ENCODE measurements around the gene C19orf25. TPM values are rescaled to one million over a fixed set of nuclear protein-coding genes. Genes with fewer than 3 reads are reported as not detected.

C19orf25 gene
- total RNA-seq, 2 experiments from 2014 or later = 24.4 to 26.9 TPM

DNA sequence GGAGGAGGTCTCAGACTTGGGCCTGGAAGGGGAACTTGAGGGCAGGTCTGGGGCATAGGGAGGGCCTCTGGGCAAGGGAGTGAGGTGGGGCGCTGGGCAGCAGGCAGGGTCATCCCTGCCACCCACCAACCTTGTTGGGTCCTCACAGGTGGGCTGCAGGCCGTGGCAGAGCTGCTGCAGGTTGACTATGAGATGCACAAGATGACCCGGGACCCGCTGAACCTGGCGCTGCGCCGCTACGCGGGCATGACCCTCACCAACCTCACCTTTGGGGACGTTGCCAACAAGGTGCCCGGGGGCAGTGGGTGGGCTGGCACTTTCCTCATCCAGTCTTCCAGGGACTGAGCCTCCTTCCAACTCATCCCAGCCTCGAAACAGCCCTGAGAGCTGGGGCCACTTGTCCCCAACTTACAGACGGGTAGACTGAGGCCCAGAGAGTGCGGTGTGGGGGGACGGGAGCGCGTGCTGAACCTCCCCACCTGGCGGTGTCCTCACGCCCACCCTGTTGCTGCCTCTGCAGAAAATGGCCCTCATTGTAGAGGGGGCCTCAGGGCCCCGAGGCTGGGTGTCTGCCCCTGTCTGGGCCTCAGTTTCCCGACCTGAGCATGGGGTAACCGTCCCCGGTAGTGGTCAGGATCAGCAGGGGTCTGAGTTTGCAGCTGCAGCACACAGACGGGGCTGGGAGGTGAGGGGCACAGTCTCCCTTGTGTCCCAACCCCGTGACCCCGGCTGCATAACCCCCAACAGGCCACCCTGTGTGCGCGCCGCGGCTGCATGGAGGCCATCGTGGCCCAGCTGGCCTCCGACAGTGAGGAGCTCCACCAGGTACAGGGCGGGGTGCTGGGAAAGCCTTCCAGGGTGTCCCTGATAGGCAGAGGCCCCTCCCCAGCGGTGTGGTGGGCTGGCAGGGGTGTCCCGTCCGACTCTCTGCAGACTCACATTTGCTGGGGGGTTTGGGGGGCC lies 18.7 kb downstream of the C19orf25 start:
- CTCF ChIA-PET = interaction anchor here (1.0 kb wide), 1 partner anchor 16 kb away, joined by 3 read pairs; no protein-coding TSS in a partner anchor
- Mint-ChIP-seq H3K4me1 (ENCODE audit: low read depth) (peaks cover 16% of the 10 kb centered on the region), H3K27ac (no peak overlapping the region), H3K36me3 (no peaks in the 10 kb centered on the region), H3K4me3 (no peak overlapping the region), H3K27me3 (peaks cover 23% of the 10 kb centered on the region), H3K9me3 (no peaks in the 10 kb centered on the region)
- no peak for DNase-seq
- POLR2A ChIA-PET = no interaction called here
- intact Hi-C loops (cut with micrococcal nuclease) = no loop called here

DNA sequence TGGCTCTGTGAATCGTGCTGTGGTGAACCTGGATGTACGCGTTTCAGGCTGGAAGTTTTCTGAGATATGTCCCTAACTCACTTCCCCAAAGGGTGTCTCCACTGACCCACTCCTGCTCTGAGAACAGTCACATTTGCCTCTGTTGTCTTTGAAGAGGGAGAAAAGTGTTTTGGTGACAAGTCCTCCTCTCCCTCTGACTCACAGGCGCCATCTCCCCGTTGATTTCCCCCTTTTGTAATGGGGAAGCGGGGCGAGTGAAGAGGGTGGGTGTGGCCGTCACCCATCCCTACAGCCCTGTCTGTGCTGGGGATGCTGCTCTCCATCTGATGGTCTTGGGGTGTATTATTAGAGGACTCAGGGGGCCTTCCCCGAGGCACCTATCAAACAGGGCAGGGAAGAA lies 19.5 kb downstream of the C19orf25 start:
- intact Hi-C loops (cut with micrococcal nuclease) = loop anchor here (5.0 to 10.0 kb wide), 2 partner anchors 33 to 305 kb away; partner anchors contain the start of genes PCSK4 and REEP6
- CTCF ChIA-PET = interaction anchor here (1.4 kb wide), 1 partner anchor 8 kb away, joined by 3 read pairs; no protein-coding TSS in a partner anchor
- POLR2A ChIA-PET = no interaction called here

DNA sequence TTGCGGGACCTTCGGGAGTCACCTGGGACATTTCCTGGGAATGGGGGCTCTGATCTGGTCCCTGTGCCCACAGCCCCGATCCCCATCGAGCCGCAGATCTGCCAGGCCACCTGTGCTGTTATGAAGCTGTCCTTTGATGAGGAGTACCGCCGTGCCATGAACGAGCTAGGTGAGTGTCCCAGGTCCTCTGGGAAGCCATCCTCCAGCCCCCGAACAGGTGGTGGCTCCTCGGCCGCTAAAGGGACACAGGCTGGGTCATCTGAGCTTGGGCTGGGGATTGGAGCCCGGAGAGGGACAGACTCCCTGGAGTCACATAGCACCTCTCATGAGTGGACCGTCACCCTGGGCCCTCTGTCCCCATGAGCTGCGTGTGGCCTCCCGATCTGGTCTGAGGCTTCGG lies 21.1 kb downstream of the C19orf25 start:
- POLR2A ChIA-PET = no interaction called here
- Mint-ChIP-seq H3K4me3 (no peak overlapping the region), H3K27me3 (peaks cover 33% of the 10 kb centered on the region), H3K9me3 (no peaks in the 10 kb centered on the region), H3K4me1 (ENCODE audit: low read depth) (peaks cover 23% of the 10 kb centered on the region), H3K27ac (no peak overlapping the region), H3K36me3 (no peaks in the 10 kb centered on the region)
- CTCF ChIA-PET = interaction anchor here (1.4 to 1.5 kb wide), 2 partner anchors 10 to 13 kb away, joined by 3 to 9 read pairs; no protein-coding TSS in a partner anchor
- intact Hi-C loops (cut with micrococcal nuclease) = loop anchor here (5.0 to 10.0 kb wide), 2 partner anchors 34 to 307 kb away; partner anchors contain the start of genes PCSK4 and REEP6
- no peak for DNase-seq

More for the DNA sequence above, 19.5 kb downstream of the C19orf25 start:
- no peak overlapping the region for H3K27ac Mint-ChIP-seq
- H3K27me3 Mint-ChIP-seq = peaks cover 27% of the 10 kb centered on the region
- H3K36me3 Mint-ChIP-seq = no peaks in the 10 kb centered on the region
- H3K9me3 Mint-ChIP-seq = no peaks in the 10 kb centered on the region
- peaks cover 20% of the 10 kb centered on the region for H3K4me1 Mint-ChIP-seq (ENCODE audit: low read depth)
- H3K4me3 Mint-ChIP-seq = no peak overlapping the region
- no peak for DNase-seq

DNA sequence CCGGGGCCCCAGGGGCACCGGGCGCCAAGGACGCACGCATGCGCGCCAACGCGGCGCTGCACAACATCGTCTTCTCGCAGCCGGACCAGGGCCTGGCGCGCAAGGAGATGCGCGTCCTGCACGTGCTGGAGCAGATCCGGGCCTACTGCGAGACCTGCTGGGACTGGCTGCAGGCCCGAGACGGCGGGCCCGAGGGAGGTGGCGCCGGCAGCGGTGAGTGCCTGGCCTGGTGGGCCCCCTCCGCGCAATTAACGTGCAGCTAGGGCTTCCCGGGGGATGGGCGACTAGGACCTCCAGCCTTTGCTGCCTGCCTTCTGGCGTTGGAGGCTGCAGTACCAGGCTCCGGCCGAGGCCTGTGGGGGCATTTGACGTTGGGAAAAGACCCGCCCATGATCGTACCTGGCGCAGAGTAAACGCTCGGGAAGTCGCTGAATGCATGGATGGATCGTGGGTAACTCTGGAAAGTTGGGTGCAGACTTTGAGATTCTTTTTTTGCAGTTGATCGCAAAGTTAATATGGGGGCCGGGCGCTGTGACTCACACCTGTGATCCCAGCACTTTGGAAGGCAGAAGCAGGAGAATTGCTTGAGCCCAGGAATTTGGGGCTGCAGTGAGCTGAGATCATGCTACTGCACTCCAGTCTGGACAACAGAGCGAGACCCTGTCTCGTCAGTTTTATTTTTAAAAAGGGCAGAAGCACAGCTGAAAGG lies 21.8 kb downstream of the C19orf25 start:
- Mint-ChIP-seq H3K36me3 (no peaks in the 10 kb centered on the region), H3K9me3 (no peaks in the 10 kb centered on the region), H3K4me3 (no peak overlapping the region), H3K27ac (no peak overlapping the region), H3K4me1 (ENCODE audit: low read depth) (peaks cover 23% of the 10 kb centered on the region), H3K27me3 (peaks cover 40% of the 10 kb centered on the region)
- ChIA-PET POLR2A (no interaction called here), CTCF (interaction anchor here (1.5 kb wide), 1 partner anchor 13 kb away, joined by 9 read pairs; no protein-coding TSS in a partner anchor)
- DNase-seq = no peak
- intact Hi-C loops (cut with micrococcal nuclease) = loop anchor here (5.0 to 10.0 kb wide), 2 partner anchors 35 to 308 kb away; partner anchors contain the start of genes PCSK4 and REEP6

DNA sequence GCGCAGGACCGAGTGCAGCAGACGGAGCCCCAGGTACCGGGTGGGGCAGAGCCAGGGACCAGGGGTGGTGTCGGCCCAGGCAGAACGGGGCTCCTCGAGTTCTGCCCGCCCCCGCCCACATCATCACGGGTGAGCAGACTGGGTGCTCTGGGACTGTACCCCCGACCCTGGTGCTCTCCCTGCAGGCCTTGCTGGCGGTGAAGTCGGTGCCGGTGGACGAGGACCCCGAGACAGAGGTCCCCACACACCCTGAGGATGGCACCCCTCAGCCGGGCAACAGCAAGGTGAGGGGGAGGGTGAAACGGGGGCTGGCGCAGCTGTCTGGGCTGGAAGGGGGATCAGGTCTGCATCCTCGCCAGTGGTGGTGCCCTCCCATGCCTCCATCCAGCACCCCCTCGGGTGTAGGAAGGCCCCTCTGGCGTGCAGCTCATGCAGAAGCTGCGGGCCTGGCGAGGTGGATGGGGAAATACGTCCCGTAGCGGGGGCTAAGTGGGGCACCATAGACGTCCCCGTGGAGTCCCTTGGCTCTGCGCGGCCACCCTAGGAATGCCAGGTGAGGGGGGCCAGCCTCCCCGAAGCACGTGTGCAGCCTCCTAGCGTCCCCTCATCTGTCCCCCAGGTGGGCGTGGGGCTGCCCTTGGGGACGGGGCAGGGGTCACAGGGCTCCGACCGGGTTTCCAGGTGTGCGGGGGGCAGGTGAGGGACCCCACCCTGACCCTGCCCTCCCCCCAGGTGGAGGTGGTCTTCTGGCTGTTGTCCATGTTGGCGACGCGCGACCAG lies 22.7 kb downstream of the C19orf25 start:
- Mint-ChIP-seq H3K36me3 (no peaks in the 10 kb centered on the region), H3K4me1 (ENCODE audit: low read depth) (peaks cover 23% of the 10 kb centered on the region), H3K27me3 (peaks cover 46% of the 10 kb centered on the region), H3K27ac (no peak overlapping the region), H3K4me3 (no peak overlapping the region), H3K9me3 (no peaks in the 10 kb centered on the region)
- intact Hi-C loops (cut with micrococcal nuclease) = loop anchor here (5.0 to 10.0 kb wide), 2 partner anchors 36 to 308 kb away; partner anchors contain the start of genes PCSK4 and REEP6
- POLR2A ChIA-PET = interaction anchor here (1.7 kb wide), 1 partner anchor 16 kb away, joined by 7 read pairs; no protein-coding TSS in a partner anchor
- DNase-seq = no peak
- CTCF ChIA-PET = interaction anchor here (0.6 to 1.2 kb wide), 3 partner anchors 11 to 370 kb away, joined by 3 to 7 read pairs (median 3); no protein-coding TSS in a partner anchor

DNA sequence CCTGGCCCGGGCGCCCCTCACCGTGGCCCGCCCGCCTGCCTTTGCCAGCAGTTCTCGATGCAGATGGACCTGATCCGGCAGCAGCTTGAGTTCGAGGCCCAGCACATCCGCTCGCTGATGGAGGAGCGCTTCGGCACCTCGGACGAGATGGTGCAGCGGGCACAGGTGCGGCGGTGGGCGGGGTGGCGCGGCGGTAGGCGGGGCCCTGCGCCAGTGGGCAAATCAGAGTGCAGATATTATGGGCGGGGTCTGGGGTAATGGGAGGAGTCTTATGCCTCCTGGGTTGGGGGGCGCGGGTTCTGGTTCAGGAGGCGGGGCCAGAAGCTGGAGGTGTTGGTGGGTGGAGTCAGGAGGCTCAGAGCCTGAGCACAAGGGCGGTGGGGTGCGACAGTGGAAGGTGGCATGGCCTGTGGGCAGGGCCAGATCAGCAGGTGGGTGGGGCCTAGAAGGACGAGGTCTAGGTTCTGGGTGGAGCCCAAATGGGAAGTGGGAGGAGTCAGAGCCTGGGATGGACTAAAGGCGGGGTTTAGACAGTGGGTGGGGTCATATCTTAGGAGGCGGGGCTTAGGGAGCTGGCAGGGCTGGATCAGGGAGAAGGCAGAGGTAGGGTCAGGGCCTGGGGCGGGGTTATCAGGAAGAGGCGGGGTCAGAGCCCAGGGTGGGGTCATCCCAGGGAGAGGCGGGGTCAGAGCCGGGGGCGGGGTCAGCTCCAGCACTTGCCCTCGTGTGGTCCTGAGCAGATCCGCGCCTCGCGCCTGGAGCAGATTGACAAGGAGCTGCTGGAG lies 23.5 kb downstream of the C19orf25 start:
- no peaks in the 10 kb centered on the region for H3K36me3 Mint-ChIP-seq
- peak; percentile 79 for DNase-seq
- H3K4me3 Mint-ChIP-seq = no peak overlapping the region
- H3K9me3 Mint-ChIP-seq = no peaks in the 10 kb centered on the region
- H3K27ac Mint-ChIP-seq = peak overlapping the region; percentile 8
- POLR2A ChIA-PET = interaction anchor here (1.7 kb wide), 1 partner anchor 16 kb away, joined by 7 read pairs; no protein-coding TSS in a partner anchor
- intact Hi-C loops (cut with micrococcal nuclease) = loop anchor here (5.0 to 10.0 kb wide), 2 partner anchors 37 to 309 kb away; partner anchors contain the start of genes PCSK4 and REEP6
- CTCF ChIA-PET = interaction anchor here (0.6 to 2.4 kb wide), 6 partner anchors 10 to 555 kb away, joined by 3 to 14 read pairs (median 3); no protein-coding TSS in a partner anchor
- H3K27me3 Mint-ChIP-seq = peaks cover 54% of the 10 kb centered on the region
- H3K4me1 Mint-ChIP-seq (ENCODE audit: low read depth) = peaks cover 25% of the 10 kb centered on the region

DNA sequence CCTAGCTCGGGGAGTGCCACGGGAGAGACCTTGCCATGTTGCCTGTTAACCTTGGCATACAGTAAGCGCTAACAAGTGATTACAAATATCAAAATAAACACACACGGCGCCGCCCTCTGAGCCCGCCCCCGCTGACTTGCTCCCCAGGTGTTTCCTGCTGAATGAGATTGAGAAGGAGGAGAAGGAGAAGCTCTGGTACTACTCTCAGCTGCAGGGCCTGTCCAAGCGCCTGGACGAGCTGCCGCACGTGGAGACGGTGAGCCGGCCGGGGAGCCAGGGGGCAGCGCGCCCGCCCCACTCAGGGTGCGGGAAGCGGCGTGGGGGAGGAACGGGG lies 24.0 kb downstream of the C19orf25 start:
- peaks cover 25% of the 10 kb centered on the region for H3K4me1 Mint-ChIP-seq (ENCODE audit: low read depth)
- H3K36me3 Mint-ChIP-seq = no peaks in the 10 kb centered on the region
- DNase-seq = no peak
- H3K9me3 Mint-ChIP-seq = no peaks in the 10 kb centered on the region
- intact Hi-C loops (cut with micrococcal nuclease) = loop anchor here (5.0 to 10.0 kb wide), 2 partner anchors 37 to 310 kb away; partner anchors contain the start of genes PCSK4 and REEP6
- H3K27ac Mint-ChIP-seq = no peak overlapping the region
- POLR2A ChIA-PET = interaction anchor here (1.7 kb wide), 1 partner anchor 17 kb away, joined by 7 read pairs; no protein-coding TSS in a partner anchor
- no peak overlapping the region for H3K4me3 Mint-ChIP-seq
- H3K27me3 Mint-ChIP-seq = peaks cover 57% of the 10 kb centered on the region
- CTCF ChIA-PET = interaction anchor here (0.6 to 2.4 kb wide), 4 partner anchors 10 to 556 kb away, joined by 3 to 14 read pairs (median 5); no protein-coding TSS in a partner anchor

DNA sequence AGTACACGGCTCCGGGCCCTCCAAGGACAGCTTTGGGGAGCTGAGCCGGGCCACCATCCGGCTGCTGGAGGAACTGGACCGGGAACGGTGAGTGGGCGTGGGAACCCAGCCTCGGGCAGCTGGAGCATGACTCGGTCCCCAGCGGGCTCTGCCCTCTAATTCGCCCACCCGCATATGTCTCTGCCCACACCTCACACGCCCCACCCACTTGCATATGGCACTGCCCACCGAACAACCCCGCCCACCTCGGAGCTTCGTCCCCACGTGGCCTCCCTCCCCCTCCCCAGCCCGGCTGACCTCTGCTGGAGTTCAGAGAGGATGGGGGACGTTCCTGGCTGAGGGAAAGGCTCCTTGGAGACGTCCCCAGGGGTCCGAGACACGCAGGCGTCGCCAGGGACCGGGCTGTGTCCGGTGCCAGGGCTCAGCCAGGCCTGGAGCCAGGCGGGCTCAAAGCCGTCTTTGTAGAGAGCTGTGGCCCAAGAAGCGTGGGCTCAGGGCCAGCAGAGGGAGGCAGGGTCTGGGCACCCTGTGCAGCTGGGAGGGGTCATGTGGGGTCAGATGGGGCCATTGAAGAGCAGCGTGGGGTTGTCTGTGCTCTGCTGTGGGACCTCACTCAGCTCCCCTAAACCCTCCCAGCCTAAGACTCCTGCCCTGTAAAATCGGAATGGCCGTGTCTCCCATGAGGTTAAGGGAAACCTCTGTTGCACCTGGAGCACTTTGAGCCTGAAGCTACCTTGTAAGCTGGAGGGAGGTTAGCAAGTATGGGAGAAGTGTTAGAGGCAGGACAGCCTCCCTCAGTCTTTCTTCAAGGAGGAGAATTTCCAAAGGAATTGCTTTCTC lies 25.3 kb downstream of the C19orf25 start:
- CTCF ChIA-PET = interaction anchor here (0.7 to 2.4 kb wide), 3 partner anchors 8 to 18 kb away, joined by 3 to 14 read pairs (median 3); no protein-coding TSS in a partner anchor
- DNase-seq = no peak
- Mint-ChIP-seq H3K4me3 (no peak overlapping the region), H3K36me3 (no peaks in the 10 kb centered on the region), H3K27ac (no peak overlapping the region), H3K4me1 (ENCODE audit: low read depth) (peaks cover 24% of the 10 kb centered on the region), H3K27me3 (peaks cover 60% of the 10 kb centered on the region), H3K9me3 (no peaks in the 10 kb centered on the region)
- intact Hi-C loops (cut with micrococcal nuclease) = loop anchor here (10.0 kb wide), 1 partner anchor 311 kb away; no protein-coding TSS in a partner anchor
- POLR2A ChIA-PET = no interaction called here

DNA sequence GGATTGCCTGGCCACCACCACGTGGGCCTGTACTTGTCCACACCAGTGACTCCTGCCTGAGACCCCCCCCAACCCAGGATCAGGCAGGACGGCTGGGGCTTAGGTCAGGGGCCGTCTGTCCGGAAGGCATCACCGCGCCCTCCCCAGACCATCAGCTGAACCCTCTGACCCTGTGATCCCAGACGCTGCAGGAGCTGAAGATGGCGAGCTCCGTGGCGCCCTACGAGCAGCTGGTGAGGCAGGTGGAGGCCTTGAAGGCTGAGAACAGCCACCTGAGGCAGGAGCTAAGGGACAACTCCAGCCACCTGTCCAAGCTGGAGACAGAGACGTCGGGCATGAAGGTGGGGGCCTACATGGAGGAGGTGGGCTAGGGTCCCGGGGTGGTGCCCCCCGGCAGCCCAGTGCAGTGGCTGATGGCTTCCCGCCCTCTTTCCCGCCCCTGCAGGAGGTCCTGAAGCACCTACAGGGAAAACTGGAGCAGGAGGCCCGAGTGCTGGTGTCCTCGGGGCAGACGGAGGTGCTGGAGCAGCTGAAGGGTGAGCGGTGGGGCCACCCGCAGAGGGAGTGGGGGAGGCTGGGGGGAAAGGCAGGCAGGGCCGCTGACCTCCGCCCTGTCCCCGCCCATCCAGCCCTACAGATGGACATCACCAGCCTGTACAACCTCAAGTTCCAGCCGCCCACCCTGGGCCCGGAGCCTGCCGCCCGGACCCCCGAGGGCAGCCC lies 26.1 kb downstream of the C19orf25 start:
- no peaks in the 10 kb centered on the region for H3K36me3 Mint-ChIP-seq
- H3K4me3 Mint-ChIP-seq = no peak overlapping the region
- intact Hi-C loops (cut with micrococcal nuclease) = loop anchor here (10.0 kb wide), 1 partner anchor 312 kb away; no protein-coding TSS in a partner anchor
- peaks cover 21% of the 10 kb centered on the region for H3K4me1 Mint-ChIP-seq (ENCODE audit: low read depth)
- POLR2A ChIA-PET = no interaction called here
- H3K9me3 Mint-ChIP-seq = no peaks in the 10 kb centered on the region
- DNase-seq = no peak
- peaks cover 60% of the 10 kb centered on the region for H3K27me3 Mint-ChIP-seq
- H3K27ac Mint-ChIP-seq = no peak overlapping the region
- CTCF ChIA-PET = interaction anchor here (2.4 kb wide), 1 partner anchor 13 kb away, joined by 14 read pairs; no protein-coding TSS in a partner anchor

Measured in activated CD4-positive, alpha-beta memory T cell treated with anti-CD3 and anti-CD28 coated beads for 36 hours (primary cell).